Fibroblast of pulmonary artery (primary cell): ENCODE results near the gene PGAP1.
A peak's percentile ranks its signal among the peaks of the same experiment; 100 is the strongest.

ENCODE experiments used
- DNase-seq: peaks from one replicate; pipeline ENCODE4 v3.0.0-alpha.2; 2010; ENCODE audit warnings: low read depth
- H3K4me3 ChIP-seq: replicated peaks from 2 replicates; pipeline ENCODE4 v1.5.1; 2011; ENCODE audit warnings: low read depth, mild to moderate bottlenecking, control low read depth, low read length, moderate library complexity
- CTCF ChIP-seq: IDR thresholded peaks from 2 replicates; pipeline ENCODE4 v1.5.1; 2011; ENCODE audit warnings: mild to moderate bottlenecking, control low read depth, low read length, inconsistent platforms; ENCODE audit errors: missing control alignments

The PGAP1 gene

GRCh38 chr2:196926562-196927375 is at the start of gene PGAP1:
Gene PGAP1 (minus strand): TSS chr2:196926707. CDS start chr2:196926616, 91 bp downstream.
- DNase-seq = peak; percentile 96
- TF ChIP-seq CTCF = no peak
- H3K4me3 ChIP-seq = peak within 1 kb of the TSS; percentile 94

GRCh38 chr2:196974970-196975369 is 48.5 kb upstream of the PGAP1 start:
- no peak for TF ChIP-seq CTCF
- no peak for DNase-seq
- no peak overlapping the region for H3K4me3 ChIP-seq

- no peak for DNase-seq
Measured at GRCh38 chr2:196971574-196972279, 45.2 kb upstream of the PGAP1 start.

GRCh38 chr2:196970099-196970498 is 43.6 kb upstream of the PGAP1 start:
- no peak overlapping the region for H3K4me3 ChIP-seq
- no peak for DNase-seq
- TF ChIP-seq CTCF = no peak

More at GRCh38 chr2:196971574-196972279, 45.2 kb upstream of the PGAP1 start:
- no peak for TF ChIP-seq CTCF
- H3K4me3 ChIP-seq = no peak overlapping the region

GRCh38 chr2:196968516-196968915 is 42.0 kb upstream of the PGAP1 start:
- DNase-seq = no peak

GRCh38 chr2:196967775-196968174 is 41.3 kb upstream of the PGAP1 start:
- DNase-seq = no peak
- no peak overlapping the region for H3K4me3 ChIP-seq
- TF ChIP-seq CTCF = no peak

More at GRCh38 chr2:196968516-196968915, 42.0 kb upstream of the PGAP1 start:
- H3K4me3 ChIP-seq = no peak overlapping the region
- no peak for TF ChIP-seq CTCF

- peak overlapping the region; percentile 36 for H3K4me3 ChIP-seq
- peak; percentile 81 for DNase-seq
- no peak for TF ChIP-seq CTCF
Measured at GRCh38 chr2:196967116-196967515, 40.6 kb upstream of the PGAP1 start.
